NCI-H510A (cell line): ENCODE data around the gene CAMKK2.
"Not testable (repeated sequence)": the region's sequence is repeated elsewhere in the genome, so short reads cannot be mapped to it uniquely, and the experiment has no call there.

Experiments
- DNase-seq: peaks from one replicate; lab custom pipeline; 2025; lab: John Stamatoyannopoulos, UW

The CAMKK2 gene

GRCh38 chr12:121279071-121279375 lies 17.5 kb downstream of the CAMKK2 start:
- no peak for DNase-seq

DNA sequence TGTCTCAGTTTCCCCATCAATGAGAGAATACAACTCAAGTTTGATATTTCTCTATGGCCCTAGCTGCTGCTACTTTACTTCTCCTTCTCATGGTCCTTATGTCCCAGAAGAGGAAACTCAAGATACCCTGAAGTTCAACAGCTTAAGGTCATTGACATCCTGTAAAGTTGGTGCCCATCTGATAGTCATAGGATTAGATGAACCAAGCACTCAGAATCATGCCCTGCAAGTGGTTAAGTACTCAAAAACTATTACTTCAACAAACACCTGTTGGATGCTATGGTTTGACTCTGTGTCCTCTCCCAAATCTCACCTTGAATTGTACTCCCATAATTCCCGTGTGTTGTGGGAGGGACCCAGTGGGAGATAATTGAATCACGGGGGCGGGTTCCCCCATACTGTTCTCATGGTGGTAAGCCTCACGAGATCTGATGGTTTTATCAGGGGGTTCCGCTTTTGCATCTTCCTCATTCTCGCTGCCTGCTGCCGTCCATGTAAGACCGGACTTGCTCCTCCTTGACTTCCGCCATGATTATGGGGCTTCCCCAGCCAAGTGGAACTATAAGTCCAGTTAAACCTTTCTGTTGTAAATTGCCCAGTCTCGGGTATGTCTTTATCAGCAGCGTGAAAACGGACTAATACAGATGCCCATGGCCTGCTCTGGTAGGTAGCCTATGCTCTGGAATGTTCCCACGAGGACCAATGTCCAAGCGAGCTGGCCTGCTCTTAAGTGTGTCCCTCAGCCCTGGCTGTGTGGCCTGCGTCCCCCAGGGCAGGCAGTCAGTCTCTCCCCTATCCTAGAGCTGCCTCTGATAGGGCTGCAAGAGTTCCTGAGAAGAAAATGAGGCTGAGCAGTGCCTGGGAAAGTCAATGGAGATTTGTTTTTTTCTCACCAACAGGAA lies 18.1 kb downstream of the CAMKK2 start:
- DNase-seq = no peak

DNA sequence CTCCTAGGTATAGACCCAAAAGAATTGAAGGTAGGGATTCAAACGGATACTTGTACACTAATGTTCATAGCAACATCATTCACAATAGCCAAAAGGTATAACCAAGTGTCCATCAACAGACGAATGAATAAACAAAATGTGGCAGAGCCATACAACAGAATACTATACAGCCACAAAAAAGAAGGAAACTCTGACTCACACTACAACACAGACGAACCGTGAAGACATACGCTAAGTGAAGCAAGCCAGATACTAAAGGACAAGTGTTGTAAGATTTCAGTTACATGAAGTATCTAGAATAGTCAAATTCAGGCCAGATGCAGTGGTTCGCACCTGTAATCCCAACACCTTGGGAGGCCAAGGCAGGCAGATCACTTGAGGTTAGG lies 19.1 kb downstream of the CAMKK2 start:
- DNase-seq = no peak

DNA sequence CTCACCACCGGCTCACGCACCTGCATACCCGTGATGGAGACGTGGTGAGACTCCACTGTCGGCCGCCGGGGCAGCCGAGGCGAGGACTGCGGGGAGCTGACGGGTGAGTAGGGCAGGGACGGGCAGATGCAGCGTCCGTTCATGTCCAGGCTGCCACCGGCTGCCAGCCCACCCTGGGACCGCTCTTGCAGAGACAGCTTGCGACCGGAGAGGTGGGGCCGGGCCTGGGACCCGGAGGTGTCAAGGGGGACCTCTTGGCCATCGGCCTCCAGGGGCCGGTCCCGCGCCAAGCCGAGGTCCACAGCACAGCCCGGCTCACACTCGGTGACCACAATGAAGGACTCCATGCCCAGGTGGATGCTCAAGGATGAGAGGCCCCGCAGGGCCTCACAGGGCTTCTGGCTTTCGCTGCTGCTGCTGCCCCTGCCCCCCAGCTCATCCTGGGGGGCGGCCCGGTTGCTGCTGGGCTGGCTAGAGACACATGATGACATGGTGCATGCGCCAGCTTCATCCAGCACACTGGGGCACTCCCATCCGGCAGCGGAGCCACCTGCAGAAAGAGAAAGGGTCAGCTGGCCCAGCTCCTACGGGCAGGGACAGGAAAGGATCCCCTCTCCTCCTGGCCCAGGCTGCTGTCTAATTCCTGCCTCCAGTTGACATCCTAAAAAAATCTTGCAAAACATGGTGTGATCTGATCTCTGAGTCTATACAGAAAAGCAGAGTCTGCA lies 22.3 kb downstream of the CAMKK2 start:
- no peak for DNase-seq

GRCh38 chr12:121273364-121273896 lies 23.1 kb downstream of the CAMKK2 start:
- DNase-seq = no peak

- DNase-seq = no peak
These were observed 28.7 kb downstream of the CAMKK2 start for GRCh38 chr12:121267822-121268221.

DNA sequence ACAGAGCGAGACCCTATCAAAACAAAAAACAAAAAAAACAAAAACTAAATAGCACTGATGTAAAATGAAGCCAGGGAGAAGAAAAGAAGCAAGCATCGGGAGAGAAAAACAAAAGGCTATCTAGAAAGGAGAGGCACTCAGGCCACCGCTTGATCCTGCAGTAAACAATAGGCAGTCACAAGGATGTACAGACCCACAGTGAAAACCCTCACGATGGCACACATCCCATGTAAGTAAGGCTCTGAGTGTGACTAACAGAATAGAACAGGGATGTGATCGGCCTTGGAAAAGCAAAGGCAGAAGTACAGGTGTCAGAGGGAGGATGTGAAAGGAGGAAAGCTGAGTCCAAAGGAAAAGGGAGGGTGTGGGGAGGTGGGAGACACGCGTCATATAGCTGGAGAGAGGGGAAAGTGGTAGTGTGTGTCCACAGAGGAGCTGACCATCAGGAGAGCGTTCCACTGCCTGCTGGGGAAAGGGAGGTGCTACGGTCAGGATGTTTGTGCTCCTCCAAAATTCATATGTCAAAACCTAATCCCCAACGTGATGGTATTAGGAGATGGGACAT lies 31.5 kb downstream of the CAMKK2 start:
- no peak for DNase-seq

GRCh38 chr12:121264135-121264534 lies 32.4 kb downstream of the CAMKK2 start:
- DNase-seq = no peak

GRCh38 chr12:121263206-121263935 lies 33.1 kb downstream of the CAMKK2 start:
- DNase-seq = no peak

- DNase-seq = no peak
These were observed 35.1 kb downstream of the CAMKK2 start for GRCh38 chr12:121261398-121261797.

DNA sequence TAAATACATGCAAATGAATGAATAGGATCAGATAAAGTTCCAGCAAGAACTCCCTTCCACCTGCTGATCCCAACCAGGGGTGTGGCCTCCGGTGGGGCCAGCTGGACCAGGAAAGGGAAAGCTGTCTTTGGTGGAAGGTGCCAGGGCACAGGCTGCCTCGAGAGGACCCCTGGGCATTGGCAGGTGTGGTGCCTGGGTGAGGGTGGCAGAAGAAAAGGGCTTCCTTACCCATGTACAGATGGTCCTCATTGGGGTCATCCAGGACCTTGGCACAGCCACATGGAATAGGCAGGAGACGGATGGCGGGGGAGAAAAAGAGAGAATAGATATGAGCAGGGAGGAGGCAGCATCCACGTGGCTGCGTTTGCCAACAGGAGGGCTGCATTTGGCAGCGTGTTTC lies 36.4 kb downstream of the CAMKK2 start:
- no peak for DNase-seq

GRCh38 chr12:121259074-121259473 lies 37.4 kb downstream of the CAMKK2 start:
- no peak for DNase-seq

DNA sequence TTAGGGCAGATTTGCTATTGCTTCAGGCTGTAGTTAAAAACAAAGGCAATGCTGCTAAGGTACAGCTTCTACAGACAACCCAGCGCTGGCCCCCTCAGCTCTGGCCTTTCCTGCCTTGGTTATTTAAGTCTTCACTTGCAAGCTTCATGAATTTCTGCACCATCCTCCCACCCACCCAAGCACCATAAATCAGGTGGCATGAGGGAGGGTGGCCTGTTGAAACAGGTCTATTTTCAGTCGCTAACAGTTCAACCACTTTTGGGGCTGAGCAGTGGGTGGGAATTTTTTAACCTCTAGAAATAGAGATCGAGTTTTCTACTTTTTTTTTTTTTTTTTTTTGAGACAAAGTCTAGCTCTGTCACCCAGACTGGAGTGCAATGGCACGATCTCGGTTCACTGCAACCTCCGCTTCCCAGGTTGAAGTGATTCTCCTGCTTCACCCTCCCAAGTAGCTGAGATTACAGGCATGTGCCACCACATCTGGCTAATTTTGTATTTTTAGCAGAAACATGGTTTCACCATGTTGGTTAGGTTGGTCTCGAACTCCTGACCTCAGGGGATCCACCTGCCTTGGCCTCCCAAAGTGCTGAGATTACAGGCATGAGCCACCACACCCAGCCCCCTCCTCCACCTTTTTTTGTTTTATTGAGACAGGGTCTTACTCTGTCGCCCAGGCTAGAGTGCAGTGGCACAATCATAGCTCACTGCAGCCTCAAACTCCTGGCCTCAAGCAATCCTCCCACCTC lies 38.6 kb downstream of the CAMKK2 start:
- DNase-seq = not testable (repeated sequence)

- no peak for DNase-seq
These were observed 41.1 kb downstream of the CAMKK2 start for GRCh38 chr12:121255433-121255832.

DNA sequence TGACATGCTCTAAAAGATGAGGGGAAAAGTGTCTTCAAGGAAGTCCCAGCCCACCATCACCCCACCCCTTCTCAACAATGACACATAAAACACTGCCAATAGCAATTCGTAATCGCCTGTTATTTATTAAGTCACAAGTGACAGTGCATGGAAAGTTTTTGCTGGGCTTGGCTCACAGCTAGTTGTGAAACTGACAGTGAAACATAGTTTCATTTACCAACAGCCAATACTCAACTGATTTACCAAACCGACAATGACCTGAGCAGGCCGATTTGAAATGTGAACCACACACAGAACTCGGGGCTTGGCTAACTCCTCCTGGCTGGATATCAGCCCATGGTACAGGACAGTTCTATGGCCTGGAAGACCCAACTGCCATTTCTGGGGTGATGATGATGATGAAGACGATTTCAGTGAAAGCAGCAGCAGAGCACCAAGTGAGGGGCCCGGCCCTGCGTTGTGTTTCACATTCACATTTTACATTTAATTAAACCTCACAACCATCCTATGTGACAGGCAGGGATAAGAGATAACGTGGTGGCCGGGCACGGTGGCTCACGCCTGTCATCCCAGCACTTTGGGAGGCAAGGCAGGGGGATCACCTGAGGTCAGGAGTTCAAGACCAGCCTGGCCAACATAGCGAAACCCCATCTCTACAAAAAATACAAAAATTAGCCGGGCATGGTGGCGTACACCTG lies 42.7 kb downstream of the CAMKK2 start:
- DNase-seq = no peak

- DNase-seq = no peak
These were observed 43.7 kb downstream of the CAMKK2 start for GRCh38 chr12:121252712-121253345.

- DNase-seq = no peak
These were observed 44.7 kb downstream of the CAMKK2 start for GRCh38 chr12:121251838-121252237.

GRCh38 chr12:121250359-121250758 lies 46.1 kb downstream of the CAMKK2 start:
- no peak for DNase-seq

GRCh38 chr12:121248622-121249021 lies 47.9 kb downstream of the CAMKK2 start:
- no peak for DNase-seq

DNA sequence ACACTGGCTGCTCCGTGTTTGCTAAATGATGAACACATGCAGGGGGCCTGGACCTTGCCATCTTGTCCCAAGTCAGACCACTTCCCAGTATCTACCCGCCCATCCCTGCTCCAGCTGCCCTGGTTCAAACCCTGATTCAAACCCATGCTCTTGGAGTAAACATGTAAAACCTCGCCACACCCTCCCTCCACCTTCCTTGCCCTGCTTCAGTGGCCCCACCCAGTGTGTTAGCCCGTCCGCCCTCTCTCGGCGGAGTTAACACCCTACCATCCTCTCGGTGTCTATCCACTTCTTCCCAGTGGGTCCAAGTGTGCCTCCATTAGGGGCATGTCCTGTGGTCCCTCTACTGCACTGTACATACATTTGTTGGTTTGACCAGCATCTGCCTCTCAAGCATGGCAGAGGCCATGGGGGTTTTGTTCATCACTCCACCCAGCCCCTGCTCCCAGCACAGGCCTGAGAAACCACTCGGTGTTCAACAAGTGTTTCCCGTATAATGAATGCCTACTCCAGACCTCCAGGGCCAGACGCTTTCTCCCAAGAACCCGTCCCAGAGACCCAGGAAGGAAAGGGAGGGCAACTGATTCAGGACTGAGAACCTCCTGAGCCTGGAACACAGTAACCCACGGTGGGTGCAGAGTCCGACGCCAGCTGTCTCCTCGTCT lies 49.5 kb downstream of the CAMKK2 start:
- DNase-seq = no peak
